Fibroblast of mammary gland (primary cell): ENCODE data around the gene LRTM1.

Experiments
- DNase-seq: peaks from one replicate; pipeline ENCODE4 v3.0.0-alpha.2; 2010; ENCODE audit warnings: low read depth
- H3K4me3 ChIP-seq: 2 replicates; pipeline ENCODE4 v1.5.1; 2011; ENCODE audit warnings: low read depth, mild to moderate bottlenecking, low read length, moderate library complexity; ENCODE audit not compliant: control insufficient read depth
- CTCF ChIP-seq: conservative IDR thresholded peaks from 2 replicates; pipeline ENCODE4 v1.5.1; 2011; ENCODE audit warnings: low read depth, low read length, inconsistent platforms; ENCODE audit not compliant: control insufficient read depth, insufficient read depth

The LRTM1 gene

GRCh38 chr3:54928046-54928770 is at the start of gene LRTM1:
TSS of gene LRTM1 (minus strand) at chr3:54928059. CDS start at chr3:54927911, 148 bp downstream.
- no peak for TF ChIP-seq CTCF
- no peak for DNase-seq
- H3K4me3 ChIP-seq = no peak within 1 kb of the TSS

GRCh38 chr3:54977439-54977838 is 49.6 kb upstream of the LRTM1 start:
- DNase-seq = no peak
- no peak for TF ChIP-seq CTCF
- H3K4me3 ChIP-seq = no peak overlapping the region

GRCh38 chr3:54970895-54971294 is 43.0 kb upstream of the LRTM1 start:
- DNase-seq = peak; percentile 72

GRCh38 chr3:54969652-54970051 is 41.8 kb upstream of the LRTM1 start:
- H3K4me3 ChIP-seq = no peak overlapping the region
- TF ChIP-seq CTCF = no peak
- no peak for DNase-seq

More at GRCh38 chr3:54970895-54971294, 43.0 kb upstream of the LRTM1 start:
- TF ChIP-seq CTCF = no peak
- no peak overlapping the region for H3K4me3 ChIP-seq

DNA sequence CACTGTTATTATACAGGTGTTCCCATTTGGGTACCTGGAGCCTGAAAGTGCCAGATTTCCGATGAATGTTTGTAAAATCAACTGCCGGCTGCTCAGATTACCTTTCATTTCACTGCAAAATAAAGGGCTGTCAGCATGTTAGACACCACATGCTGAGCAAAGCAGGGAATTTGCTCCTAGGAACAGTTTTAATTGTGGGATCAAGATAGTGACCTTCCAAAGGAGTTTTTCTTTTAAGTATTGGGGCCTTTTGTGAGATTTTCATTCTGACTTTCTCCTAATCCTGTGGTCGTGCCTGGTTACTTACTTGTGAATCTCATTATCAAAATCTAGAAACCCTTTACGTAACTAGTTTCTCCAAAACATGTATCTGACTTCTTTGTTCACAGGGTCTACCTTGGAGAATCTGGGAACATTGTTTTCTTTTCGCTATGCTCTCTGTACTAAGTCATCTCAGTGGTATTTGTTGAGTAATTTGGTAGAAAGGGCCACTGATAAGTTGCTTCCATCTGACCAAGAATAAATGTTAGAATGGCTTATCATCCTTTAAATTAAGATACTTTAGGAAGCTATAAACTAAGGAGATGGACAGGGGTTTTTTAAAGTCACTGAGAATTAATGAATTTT is 40.8 kb upstream of the LRTM1 start:
- no peak overlapping the region for H3K4me3 ChIP-seq
- peak; percentile 77 for DNase-seq
- TF ChIP-seq CTCF = no peak

DNA sequence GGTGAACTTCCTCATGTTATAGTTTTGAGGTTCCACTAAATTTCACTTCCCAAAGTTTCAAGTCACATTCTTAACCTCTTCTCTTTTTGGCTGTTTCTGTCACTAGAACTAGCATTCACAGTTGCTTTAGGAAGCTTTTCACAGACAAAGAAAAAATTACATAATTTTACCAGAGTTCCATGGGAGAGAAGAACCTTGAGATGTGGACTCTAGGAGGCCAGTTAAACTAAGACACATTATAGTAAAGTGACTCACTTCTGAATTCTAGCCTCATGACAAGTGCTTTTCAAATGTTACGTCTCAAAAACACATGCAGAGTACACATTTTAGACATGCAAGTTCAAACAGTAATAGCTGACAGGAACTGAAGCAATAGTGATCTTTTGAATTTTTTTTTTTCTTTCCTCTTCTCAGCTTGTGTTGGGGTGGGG is 39.9 kb upstream of the LRTM1 start:
- peak; percentile 72 for DNase-seq
- no peak overlapping the region for H3K4me3 ChIP-seq
- TF ChIP-seq CTCF = no peak

- H3K4me3 ChIP-seq = no peak overlapping the region
- DNase-seq = no peak
- TF ChIP-seq CTCF = no peak
Observed at GRCh38 chr3:54966979-54967378, 39.1 kb upstream of the LRTM1 start.
